Activated T-helper 17 cell treated with anti-CD3 and anti-CD28 coated beads, Interleukin-2, amount 50 U/mL, for 72 hours (primary cell): Measurements from ENCODE around the gene CREBBP. TPM values are rescaled to one million over a fixed set of nuclear protein-coding genes. Genes with fewer than 3 reads are reported as not detected.
A peak's percentile ranks its signal among the peaks of the same experiment; 100 is the strongest.

Source experiments
- ATAC-seq: fragments of 150-1000 bp; cut with Tn5 transposase; replicated peaks from 2 replicates; pipeline ENCODE4 v1.10.0; 2021; ENCODE audit warnings: mild to moderate bottlenecking, moderate library complexity
- H3K27ac Mint-ChIP-seq: one replicate; pipeline ENCODE4 v1.8.0; 2022; ENCODE audit warnings: mixed read lengths
- H3K27me3 Mint-ChIP-seq: one replicate; pipeline ENCODE4 v1.8.0; 2022; ENCODE audit warnings: mixed read lengths
- H3K36me3 Mint-ChIP-seq: one replicate; pipeline ENCODE4 v1.8.0; 2022; ENCODE audit warnings: low read depth, mild to moderate bottlenecking, mixed read lengths
- H3K4me1 Mint-ChIP-seq: one replicate; pipeline ENCODE4 v1.8.0; 2022; ENCODE audit warnings: mixed read lengths
- H3K4me3 Mint-ChIP-seq: one replicate; pipeline ENCODE4 v1.8.0; 2022; ENCODE audit warnings: mild to moderate bottlenecking, mixed read lengths
- H3K9me3 Mint-ChIP-seq: one replicate; pipeline ENCODE4 v1.8.0; 2022; ENCODE audit warnings: mixed read lengths
- total RNA-seq, 2 donors: library from RNA; stranded (reverse); gene quantifications; one replicate each; pipeline ENCODE4 v1.2.3, GENCODE V29; 2022

CREBBP gene
- total RNA-seq, 2 donors from 2014 or later: 55.7 to 58.2 TPM

DNA sequence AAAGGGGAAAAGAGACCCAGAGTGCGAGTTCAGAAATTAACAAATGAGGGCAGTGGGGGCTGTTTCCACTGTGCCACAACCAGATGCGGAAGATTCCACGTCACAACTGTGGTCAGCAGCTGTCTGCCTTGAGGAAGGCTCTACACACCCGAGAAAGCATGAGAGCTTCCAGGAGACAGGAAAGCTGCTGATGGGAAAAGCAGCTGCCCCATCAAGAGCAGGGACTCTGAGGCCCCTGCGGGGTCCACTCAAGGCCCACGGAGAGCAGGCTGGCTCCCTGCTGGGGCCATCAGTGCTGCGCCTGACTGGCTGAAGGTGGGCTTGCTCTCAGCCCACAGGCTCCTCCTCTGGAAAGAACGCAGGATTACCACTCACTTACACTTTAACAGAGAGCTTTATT, 148.3 kb downstream of the CREBBP start:
- no peak for ATAC-seq
- H3K27me3 Mint-ChIP-seq: no peaks in the 10 kb centered on the region
- H3K36me3 Mint-ChIP-seq: peaks cover 95% of the 10 kb centered on the region
- H3K27ac Mint-ChIP-seq: no peak overlapping the region
- H3K4me3 Mint-ChIP-seq: no peak overlapping the region
- no peaks in the 10 kb centered on the region for H3K9me3 Mint-ChIP-seq
- H3K4me1 Mint-ChIP-seq: peaks cover 3% of the 10 kb centered on the region

DNA sequence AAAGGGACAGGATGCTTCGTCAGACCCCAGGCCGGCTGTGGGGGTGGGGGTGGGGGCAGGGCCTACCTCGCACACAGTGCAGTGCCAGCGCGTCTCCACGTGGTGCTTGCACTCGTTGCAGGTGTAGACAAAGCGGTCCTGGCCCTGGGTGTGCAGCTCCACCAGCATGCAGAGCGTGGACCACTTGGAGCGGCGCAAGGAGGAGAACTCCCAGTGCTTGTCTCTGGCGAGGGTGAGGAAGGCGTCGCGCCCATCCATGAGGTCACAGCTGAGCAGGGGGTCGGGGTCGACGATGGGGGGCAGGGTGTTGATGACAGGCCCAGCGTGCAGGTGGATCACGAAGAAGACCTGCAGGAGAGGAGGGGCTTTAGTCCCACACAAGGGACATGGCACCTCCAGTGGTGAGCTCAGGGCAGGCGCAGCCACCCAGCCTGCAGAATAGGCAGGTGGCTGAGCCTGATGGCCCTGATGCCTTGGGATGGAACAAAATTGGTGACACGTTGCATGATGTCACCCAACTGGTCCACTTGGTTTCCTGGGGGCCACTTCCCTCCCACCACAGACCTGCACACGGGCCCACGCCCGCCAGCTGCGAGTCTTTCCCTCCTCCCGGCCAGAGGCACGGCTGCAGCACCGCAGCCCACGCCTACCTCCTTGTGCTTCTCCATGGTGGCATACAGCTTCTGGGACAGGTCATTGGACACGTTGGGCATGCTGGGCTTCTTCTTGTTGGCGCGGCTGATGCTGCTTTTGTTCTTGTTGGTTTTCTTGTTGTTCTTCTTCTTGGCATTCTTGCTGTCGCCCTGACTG, 149.2 kb downstream of the CREBBP start:
- no peaks in the 10 kb centered on the region for H3K9me3 Mint-ChIP-seq
- H3K4me1 Mint-ChIP-seq: peaks cover 3% of the 10 kb centered on the region
- no peaks in the 10 kb centered on the region for H3K27me3 Mint-ChIP-seq
- no peak for ATAC-seq
- no peak overlapping the region for H3K4me3 Mint-ChIP-seq
- H3K36me3 Mint-ChIP-seq: peaks cover 91% of the 10 kb centered on the region
- H3K27ac Mint-ChIP-seq: no peak overlapping the region

DNA sequence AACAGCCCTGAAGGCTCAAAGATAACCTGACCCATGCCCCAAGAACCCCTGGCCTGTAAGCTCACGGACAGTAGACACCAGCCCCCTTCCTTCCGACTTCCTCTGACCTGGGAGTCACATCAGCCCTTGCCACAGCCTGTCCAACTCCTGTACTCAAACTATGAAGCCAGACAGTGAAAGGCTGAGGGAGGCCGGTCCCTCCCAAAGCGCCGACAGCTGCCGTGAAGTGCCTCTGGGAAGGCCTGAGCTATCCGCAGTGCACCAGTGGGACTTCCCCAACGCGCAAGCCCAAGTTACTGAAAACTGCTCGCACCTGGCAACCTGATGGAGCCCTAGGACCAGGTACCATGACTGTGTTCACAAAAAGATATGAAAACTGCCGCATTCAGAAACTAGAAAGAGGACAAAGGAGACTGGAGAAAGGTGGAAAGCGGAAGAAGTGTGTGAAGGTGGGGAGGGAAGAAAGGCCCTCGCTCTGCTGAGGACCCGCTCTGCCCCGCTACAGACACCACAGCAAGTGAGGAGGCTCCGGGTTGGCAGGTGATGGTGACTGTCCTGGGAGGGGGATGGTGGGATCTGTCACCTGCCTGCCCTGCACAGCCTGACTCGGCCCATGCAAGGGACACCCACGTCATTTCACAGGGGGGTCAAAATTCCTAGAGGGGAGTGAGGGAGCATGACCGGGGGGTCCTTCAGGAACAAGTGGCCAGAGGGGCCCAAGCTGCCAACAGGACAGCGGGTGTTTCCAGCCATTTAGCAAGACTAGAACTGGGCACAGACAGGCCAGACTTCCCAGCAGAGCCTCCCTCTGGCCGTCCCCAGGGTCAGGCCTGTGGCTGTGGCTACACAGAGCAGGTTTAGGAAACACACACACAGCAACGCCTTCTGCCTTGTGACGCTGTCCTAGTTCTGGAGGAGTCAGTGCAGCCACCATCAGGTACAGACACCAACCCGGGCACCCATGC, 150.1 kb downstream of the CREBBP start:
- H3K4me1 Mint-ChIP-seq: peaks cover 3% of the 10 kb centered on the region
- peaks cover 82% of the 10 kb centered on the region for H3K36me3 Mint-ChIP-seq
- no peaks in the 10 kb centered on the region for H3K27me3 Mint-ChIP-seq
- H3K9me3 Mint-ChIP-seq: no peaks in the 10 kb centered on the region
- H3K4me3 Mint-ChIP-seq: no peak overlapping the region
- H3K27ac Mint-ChIP-seq: no peak overlapping the region
- ATAC-seq: no peak

DNA sequence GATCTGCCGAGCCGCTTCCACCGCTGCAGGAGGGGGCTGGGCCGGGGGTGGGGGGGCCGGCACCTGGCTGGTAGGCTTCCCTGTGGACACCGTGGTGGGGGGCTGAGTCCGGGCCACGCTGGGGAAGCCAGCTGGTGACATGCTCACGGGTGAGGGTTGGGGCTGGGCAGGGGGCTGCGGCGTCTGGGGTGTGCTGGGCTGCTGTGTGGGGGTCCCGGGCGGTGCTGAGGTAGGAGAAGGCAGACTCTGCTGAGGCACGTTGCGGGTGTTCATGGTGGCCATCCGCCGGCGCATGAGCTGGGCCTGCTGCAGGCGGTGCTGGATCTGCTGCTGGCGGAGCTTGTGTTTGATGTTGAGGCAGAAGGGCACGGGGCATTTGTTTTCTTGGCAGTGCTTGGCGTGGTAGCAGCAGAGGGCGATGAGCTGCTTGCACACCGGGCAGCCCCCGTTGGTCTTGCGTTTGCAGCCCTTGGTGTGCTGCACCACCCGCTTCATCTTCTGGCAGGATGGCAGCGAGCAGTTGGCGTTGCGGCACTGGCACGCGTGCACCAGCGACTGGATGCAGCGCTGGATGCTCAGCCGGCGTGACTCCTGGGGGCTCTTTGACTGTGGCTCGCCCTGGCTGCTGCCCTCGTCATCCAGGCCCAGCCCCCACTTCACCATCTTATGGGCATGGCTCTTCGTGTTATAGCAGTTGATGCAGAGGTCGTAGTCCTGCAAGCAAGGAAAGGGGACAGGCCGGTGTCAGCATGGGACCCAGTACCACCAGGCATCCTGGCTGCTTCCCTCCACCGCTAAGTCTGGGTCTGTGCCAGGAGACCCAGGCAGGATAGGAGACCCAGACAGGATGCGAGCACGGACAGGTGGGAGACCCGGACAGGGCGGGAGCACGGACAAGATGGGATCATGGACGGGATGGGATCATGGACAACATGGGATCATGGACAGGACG, 151.1 kb downstream of the CREBBP start:
- peaks cover 72% of the 10 kb centered on the region for H3K36me3 Mint-ChIP-seq

GRCh38 chr16:3728424-3729160, 151.9 kb downstream of the CREBBP start:
- H3K4me3 Mint-ChIP-seq: no peak overlapping the region
- peaks cover 65% of the 10 kb centered on the region for H3K36me3 Mint-ChIP-seq
- H3K4me1 Mint-ChIP-seq: peaks cover 3% of the 10 kb centered on the region
- H3K27ac Mint-ChIP-seq: no peak overlapping the region
- H3K27me3 Mint-ChIP-seq: no peaks in the 10 kb centered on the region
- H3K9me3 Mint-ChIP-seq: no peaks in the 10 kb centered on the region
- ATAC-seq: no peak

More for the DNA sequence above, 151.1 kb downstream of the CREBBP start:
- no peak overlapping the region for H3K27ac Mint-ChIP-seq
- no peaks in the 10 kb centered on the region for H3K27me3 Mint-ChIP-seq
- peaks cover 3% of the 10 kb centered on the region for H3K4me1 Mint-ChIP-seq
- no peak overlapping the region for H3K4me3 Mint-ChIP-seq
- ATAC-seq: no peak
- no peaks in the 10 kb centered on the region for H3K9me3 Mint-ChIP-seq

GRCh38 chr16:3727806-3728381, 152.6 kb downstream of the CREBBP start:
- Mint-ChIP-seq H3K27ac (no peak overlapping the region), H3K4me1 (peaks cover 3% of the 10 kb centered on the region), H3K36me3 (peaks cover 59% of the 10 kb centered on the region), H3K4me3 (no peak overlapping the region), H3K27me3 (no peaks in the 10 kb centered on the region), H3K9me3 (no peaks in the 10 kb centered on the region)
- no peak for ATAC-seq

DNA sequence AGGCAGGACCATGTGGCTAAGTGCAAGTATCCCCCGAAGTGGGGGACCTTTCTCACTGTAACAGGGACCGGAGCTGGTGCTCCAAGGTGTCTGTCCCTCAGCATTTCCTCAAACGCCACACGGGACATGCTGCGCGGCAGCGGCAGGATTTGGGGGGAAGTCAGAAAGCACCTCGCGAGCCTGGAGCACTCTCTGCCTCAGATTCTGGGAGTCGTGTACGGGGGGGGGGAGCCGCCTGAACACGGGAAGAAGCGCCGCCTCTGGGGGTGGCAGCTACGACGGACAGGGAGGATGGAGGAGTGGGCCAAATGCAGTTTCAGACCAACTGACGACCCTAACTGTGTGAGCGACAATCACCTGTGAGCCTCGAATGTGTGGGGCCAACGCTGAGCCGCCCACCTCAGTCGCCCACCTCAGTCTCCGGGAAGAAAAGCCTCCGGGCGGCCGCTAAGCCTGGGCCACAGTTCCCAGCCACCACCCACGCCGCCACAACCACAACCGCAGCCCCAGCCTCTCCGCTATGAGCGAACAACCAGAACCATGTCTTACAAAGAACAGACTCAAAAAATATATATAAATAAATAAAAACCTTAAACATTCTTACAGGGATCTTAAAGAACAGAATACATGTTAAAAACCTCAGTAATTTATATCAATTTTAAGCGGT, 154.4 kb downstream of the CREBBP start:
- no peaks in the 10 kb centered on the region for H3K27me3 Mint-ChIP-seq
- no peaks in the 10 kb centered on the region for H3K9me3 Mint-ChIP-seq
- no peak overlapping the region for H3K4me3 Mint-ChIP-seq
- ATAC-seq: no peak
- H3K36me3 Mint-ChIP-seq: peaks cover 42% of the 10 kb centered on the region
- no peak overlapping the region for H3K27ac Mint-ChIP-seq
- H3K4me1 Mint-ChIP-seq: peaks cover 3% of the 10 kb centered on the region

DNA sequence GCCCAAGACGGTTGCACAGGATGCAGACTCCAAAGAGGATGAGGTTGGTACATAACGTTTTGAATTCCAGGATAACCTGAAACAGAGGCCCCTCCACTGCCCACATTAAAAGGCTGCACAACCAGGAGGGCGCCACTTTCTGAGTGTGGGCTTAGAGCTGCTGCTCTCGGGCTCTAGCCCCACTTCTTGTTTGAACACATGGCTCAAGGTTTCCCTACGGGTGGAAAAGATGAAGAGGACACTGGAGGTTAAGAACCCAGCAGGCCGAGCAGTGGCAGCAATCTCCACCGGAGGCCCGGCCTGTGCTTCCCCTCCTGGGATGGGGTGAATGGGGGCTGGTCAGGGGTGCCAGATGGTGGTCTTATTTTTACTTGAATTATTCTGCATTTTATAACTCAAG, 155.2 kb downstream of the CREBBP start:
- peaks cover 33% of the 10 kb centered on the region for H3K36me3 Mint-ChIP-seq
- ATAC-seq: no peak
- H3K27me3 Mint-ChIP-seq: no peaks in the 10 kb centered on the region
- no peaks in the 10 kb centered on the region for H3K9me3 Mint-ChIP-seq
- no peak overlapping the region for H3K4me3 Mint-ChIP-seq
- H3K4me1 Mint-ChIP-seq: no peaks in the 10 kb centered on the region
- no peak overlapping the region for H3K27ac Mint-ChIP-seq

DNA sequence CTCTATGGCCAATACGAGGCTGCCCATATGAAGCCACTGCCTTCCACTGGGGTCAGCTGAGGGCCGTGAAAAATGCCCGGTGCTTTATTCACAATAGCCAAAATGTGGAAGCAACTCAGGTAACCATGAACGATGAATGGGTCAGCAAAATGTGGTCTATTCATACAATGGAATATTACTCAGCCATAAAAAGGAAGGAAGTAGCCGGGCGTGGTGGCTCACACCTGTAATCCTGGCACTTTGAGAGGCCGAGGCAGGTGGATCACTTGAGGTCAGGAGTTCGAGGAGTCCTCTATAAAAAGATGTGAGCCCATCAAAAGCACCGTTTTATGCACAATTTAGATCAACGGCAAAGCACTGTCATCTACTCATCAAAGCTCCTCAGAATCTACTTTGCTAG, 158.0 kb downstream of the CREBBP start:
- Mint-ChIP-seq H3K9me3 (no peaks in the 10 kb centered on the region), H3K36me3 (peaks cover 6% of the 10 kb centered on the region), H3K4me1 (no peaks in the 10 kb centered on the region), H3K27ac (no peak overlapping the region), H3K27me3 (no peaks in the 10 kb centered on the region), H3K4me3 (no peak overlapping the region)
- ATAC-seq: no peak

DNA sequence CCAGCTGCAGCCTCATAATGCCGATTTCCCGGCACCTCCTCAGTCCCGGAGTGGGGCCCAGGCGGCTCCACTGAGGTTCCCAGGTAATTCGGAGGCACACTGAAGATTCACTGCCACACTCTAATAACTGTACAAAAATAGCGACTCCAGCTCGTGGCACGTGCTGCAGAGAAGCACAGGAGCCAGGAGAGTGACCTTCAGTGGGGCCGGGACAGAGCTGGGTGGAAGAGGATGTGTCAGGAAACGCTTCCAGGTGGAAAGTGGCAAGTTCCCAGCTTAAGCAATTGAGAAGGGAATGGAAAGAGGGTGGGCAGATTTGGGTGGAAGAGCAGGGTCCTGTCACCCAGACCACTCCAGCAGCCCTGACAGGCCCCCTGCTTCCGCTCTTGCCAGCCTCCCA, 160.1 kb downstream of the CREBBP start:
- H3K27ac Mint-ChIP-seq: no peak overlapping the region
- peaks cover under 1% of the 10 kb centered on the region for H3K36me3 Mint-ChIP-seq
- no peaks in the 10 kb centered on the region for H3K27me3 Mint-ChIP-seq
- H3K4me1 Mint-ChIP-seq: peaks cover 5% of the 10 kb centered on the region
- ATAC-seq: no peak
- no peaks in the 10 kb centered on the region for H3K9me3 Mint-ChIP-seq
- H3K4me3 Mint-ChIP-seq: no peak overlapping the region

- H3K27ac Mint-ChIP-seq: peak overlapping the region; percentile 48
Observed at GRCh38 chr16:3718628-3719027, 161.9 kb downstream of the CREBBP start.

DNA sequence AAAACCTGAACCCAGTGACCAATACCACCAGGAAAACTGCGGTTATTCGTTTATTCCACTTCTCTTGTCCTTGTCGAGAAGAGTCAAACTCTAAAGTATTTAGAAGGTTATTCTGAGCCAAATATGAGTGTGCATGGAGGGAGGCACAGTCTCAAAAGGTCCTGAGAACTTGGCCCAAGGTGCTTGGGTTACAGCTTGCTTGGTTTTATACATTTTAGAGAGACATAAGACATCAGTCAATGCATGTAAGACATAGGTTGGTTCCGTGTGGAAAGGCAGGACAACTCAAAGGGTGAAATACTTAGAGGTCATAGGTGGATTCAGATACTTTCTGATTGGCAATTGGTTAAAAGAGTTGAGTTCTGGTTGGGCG, 162.5 kb downstream of the CREBBP start:
- Mint-ChIP-seq H3K4me1 (peaks cover 20% of the 10 kb centered on the region), H3K27me3 (no peaks in the 10 kb centered on the region), H3K36me3 (peaks cover 24% of the 10 kb centered on the region), H3K27ac (peak overlapping the region; percentile 48), H3K9me3 (no peaks in the 10 kb centered on the region), H3K4me3 (peak overlapping the region; percentile 62)
- ATAC-seq: no peak

More at GRCh38 chr16:3718628-3719027, 161.9 kb downstream of the CREBBP start:
- H3K36me3 Mint-ChIP-seq: peaks cover 18% of the 10 kb centered on the region
- no peaks in the 10 kb centered on the region for H3K27me3 Mint-ChIP-seq
- H3K9me3 Mint-ChIP-seq: no peaks in the 10 kb centered on the region
- peak overlapping the region; percentile 62 for H3K4me3 Mint-ChIP-seq
- ATAC-seq: no peak
- peaks cover 15% of the 10 kb centered on the region for H3K4me1 Mint-ChIP-seq
